Muscle of back (tissue), 11 donors: Measurements from ENCODE around the gene RBM38. TPM values are rescaled to one million over a fixed set of nuclear protein-coding genes. Genes with fewer than 3 reads are reported as not detected.
A peak's percentile ranks its signal among the peaks of the same experiment; 100 is the strongest.

ENCODE experiments used
- DNase-seq, 3 donors: peaks; one replicate each; pipeline versions ENCODE4 v3.0.0 to v3.0.0-alpha.2; 2013
- polyA plus RNA-seq, 10 donors: library from polyadenylated mRNA; unstranded; fragments of 120-200 nt; gene quantifications; one replicate each; pipeline ENCODE4 v1.2.1, GENCODE V29; 2013; ENCODE audit not compliant: insufficient read length in 10 of 10

Gene RBM38
- polyA plus RNA-seq, 10 donors: 36.3 to 68.7 (median 49.9) TPM

- DNase-seq: no peak
Measured at GRCh38 chr20:57372581-57373350, 18.4 kb upstream of the RBM38 start.

- no peak for DNase-seq
Measured at GRCh38 chr20:57374343-57374930, 16.8 kb upstream of the RBM38 start.

GRCh38 chr20:57374931-57375651, 16.1 kb upstream of the RBM38 start:
- DNase-seq: no peak

- DNase-seq: no peak
Measured at GRCh38 chr20:57375652-57376230, 15.5 kb upstream of the RBM38 start.

- no peak for DNase-seq
Measured at GRCh38 chr20:57377350-57377749, 13.8 kb upstream of the RBM38 start.

- DNase-seq: no peak
Measured at GRCh38 chr20:57378107-57378506, 13.1 kb upstream of the RBM38 start.

- no peak for DNase-seq
Measured at GRCh38 chr20:57378646-57379262, 12.4 kb upstream of the RBM38 start.

- DNase-seq: no peak
Measured at GRCh38 chr20:57379263-57379647, 11.9 kb upstream of the RBM38 start.

- DNase-seq: no peak
Measured at GRCh38 chr20:57380081-57380750, 11.0 kb upstream of the RBM38 start.

GRCh38 chr20:57381596-57382503, 9.3 kb upstream of the RBM38 start:
- DNase-seq: peak; percentile 60 to 86 (median 79)

- DNase-seq: no peak
Measured at GRCh38 chr20:57382516-57382915, 8.7 kb upstream of the RBM38 start.

- DNase-seq: no peak
Measured at GRCh38 chr20:57383447-57384347, 7.5 kb upstream of the RBM38 start.

- DNase-seq: no peak
Measured at GRCh38 chr20:57384486-57384885, 6.7 kb upstream of the RBM38 start.

GRCh38 chr20:57384953-57385761, 6.0 kb upstream of the RBM38 start:
- no peak for DNase-seq

GRCh38 chr20:57385940-57386339, 5.3 kb upstream of the RBM38 start:
- DNase-seq: no peak

- no peak for DNase-seq
Measured at GRCh38 chr20:57386762-57387161, 4.4 kb upstream of the RBM38 start.

- DNase-seq: no peak
Measured at GRCh38 chr20:57387463-57387862, 3.7 kb upstream of the RBM38 start.

- no peak for DNase-seq
Measured at GRCh38 chr20:57387945-57388371, 3.2 kb upstream of the RBM38 start.
